Endothelial cell of umbilical vein (primary cell): Measurements from ENCODE around the gene FBXW10B.
"Not testable (repeated sequence)": the region's sequence is repeated elsewhere in the genome, so short reads cannot be mapped to it uniquely, and the experiment has no call there.

ENCODE experiments used
- CTCF ChIP-seq, 2 donors: IDR thresholded peaks; 1 replicate in 1 of 2; 2 replicates in 1 of 2; pipeline ENCODE4 v1.5.1; 2011; ENCODE audit warnings: low read length in 2 of 2, mild to moderate bottlenecking in 2 of 2, moderate library complexity in 2 of 2, control low read depth in 1 of 2, inconsistent platforms in 1 of 2, low read depth in 1 of 2; ENCODE audit not compliant: insufficient read depth in 1 of 2; ENCODE audit errors: extremely low read depth in 1 of 2
- EZH2 ChIP-seq: IDR thresholded peaks from 2 replicates; pipeline ENCODE4 v1.6.1; 2012; ENCODE audit warnings: borderline replicate concordance, low read depth, mild to moderate bottlenecking, moderate library complexity, low read length, inconsistent platforms; ENCODE audit not compliant: severe bottlenecking
- FOS ChIP-seq: IDR thresholded peaks from 2 replicates; pipeline ENCODE4 v1.6.1; 2011; ENCODE audit warnings: mild to moderate bottlenecking, low read length, moderate library complexity, borderline replicate concordance; ENCODE audit not compliant: insufficient read depth
- GATA2 ChIP-seq: IDR thresholded peaks from 2 replicates; pipeline ENCODE4 v1.7.0; 2011; ENCODE audit warnings: low read depth, mild to moderate bottlenecking, moderate library complexity, mixed read lengths, low read length; ENCODE audit not compliant: insufficient read length, insufficient read depth
- JUN ChIP-seq: IDR thresholded peaks from 2 replicates; pipeline ENCODE4 v1.6.1; 2011; ENCODE audit warnings: borderline replicate concordance, low read depth; ENCODE audit not compliant: insufficient read length, insufficient read depth
- MAX ChIP-seq: IDR thresholded peaks from 2 replicates; pipeline ENCODE4 v1.6.1; 2011; ENCODE audit not compliant: insufficient read depth, insufficient read length
- MYC ChIP-seq: IDR thresholded peaks from one replicate; pipeline ENCODE4 v1.6.1; 2011; ENCODE audit warnings: mild to moderate bottlenecking, low read depth, low read length
- POLR2A ChIP-seq: IDR thresholded peaks from 2 replicates; pipeline ENCODE4 v1.6.1; 2012; ENCODE audit warnings: low read depth, mild to moderate bottlenecking, control low read depth, low read length
- POLR2AphosphoS5 ChIP-seq: IDR thresholded peaks from 2 replicates; pipeline ENCODE4 v1.6.1; 2012; ENCODE audit warnings: low read depth, mild to moderate bottlenecking, control low read depth, low read length, moderate library complexity; ENCODE audit not compliant: insufficient read depth

GRCh38 chr17:15619331-15620058 lies at the start of gene FBXW10B:
- not testable (repeated sequence) for TF ChIP-seq JUN; MAX; MYC; POLR2AphosphoS5; CTCF (IDR thresholded peaks at IDR 0.05; ENCODE audit: extremely low read depth in 1 of 2, insufficient read depth in 1 of 2, low read depth in 1 of 2, low read length in 2 of 2); GATA2; EZH2; POLR2A; FOS
